ENCODE data around the gene SGSH. TPM values are rescaled to one million over a fixed set of nuclear protein-coding genes. Genes with fewer than 3 reads are reported as not detected.
A peak's percentile ranks its signal among the peaks of the same experiment; 100 is the strongest.
"Not testable (repeated sequence)": the region's sequence is repeated elsewhere in the genome, so short reads cannot be mapped to it uniquely, and the experiment has no call there.

The SGSH gene
- total RNA-seq, 1 experiment from 2014 or later: 42.8 TPM

DNA sequence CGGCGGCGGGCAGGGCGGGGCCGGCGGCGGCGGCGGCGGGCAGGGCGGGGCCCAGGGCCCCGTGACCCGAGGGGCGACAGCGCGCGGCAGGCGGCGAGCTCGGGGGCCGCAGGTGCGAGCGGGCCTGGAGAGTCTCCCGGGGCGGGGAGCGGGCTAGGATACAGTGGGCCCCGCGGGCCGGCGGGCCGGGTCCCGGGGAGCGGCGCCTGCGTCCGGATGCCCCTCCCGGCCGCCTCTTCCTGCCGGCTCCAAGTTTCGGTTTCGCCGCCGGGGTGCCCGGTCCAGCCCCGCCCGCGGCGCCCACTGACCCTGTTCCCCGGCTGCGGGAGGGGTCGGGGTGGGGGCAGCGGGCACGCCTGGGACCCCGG, 40.6 kb upstream of the SGSH start, which contains the start of gene RNF213:
Gene RNF213 (plus strand): TSS at position 62 of the 368 bp plus-strand sequence. CDS start 2,830 bp downstream, outside the sequence.
- DNase-seq: peak in 1 of 2 experiments; percentile 66

GRCh38 chr17:80260069-80260535, 40.0 kb upstream of the SGSH start:
- Histone ChIP-seq H3K4me1 (peaks cover 36% of the 10 kb centered on the region), H3K36me3 (ENCODE audit: control insufficient read depth, insufficient read depth, low read length) (no peaks in the 10 kb centered on the region), H3K9me3 (no peaks in the 10 kb centered on the region), H3K4me3 (ENCODE audit: low read depth, low read length) (peak overlapping the region; percentile 59), H3K27me3 (replicated peaks; ENCODE audit: control insufficient read depth, insufficient read depth, low read length) (no peaks in the 10 kb centered on the region)
- intact Hi-C loops (cut with micrococcal nuclease; ENCODE audit: unreplicated experiment): no loop called here
- ChIA-PET CTCF (no interaction called here), POLR2A (interaction anchor here (0.6 kb wide), 1 partner anchor 40 kb away, joined by 3 read pairs; the partner anchor contains the start of genes SGSH and SLC26A11)
- H3K4me1 Mint-ChIP-seq (ENCODE audit: low read depth, unreplicated experiment): peaks cover 26% of the 10 kb centered on the region
- peak; percentile 85 to 91 for DNase-seq
- no peak for TF ChIP-seq CTCF (IDR thresholded peaks at IDR 0.05; ENCODE audit: insufficient read depth in 1 of 2, low read depth in 1 of 2, low read length in 1 of 2, severe bottlenecking in 1 of 2, unreplicated experiment in 1 of 2)
- no peaks in the 10 kb centered on the region for H3K27me3 Mint-ChIP-seq (ENCODE audit: insufficient read depth, unreplicated experiment)
- H3K9me3 Mint-ChIP-seq (ENCODE audit: unreplicated experiment): no peaks in the 10 kb centered on the region
- H3K36me3 Mint-ChIP-seq (ENCODE audit: insufficient read depth, unreplicated experiment): peaks cover 21% of the 10 kb centered on the region
- BruUV-seq (replicated peaks): no TSS peak
- H3K27ac Mint-ChIP-seq (ENCODE audit: unreplicated experiment): peak overlapping the region; percentile 94
- H3K4me3 Mint-ChIP-seq (ENCODE audit: unreplicated experiment): peak overlapping the region; percentile 96

More for the DNA sequence above, 40.6 kb upstream of the SGSH start, which contains the start of gene RNF213:
- no peak for TF ChIP-seq CTCF (IDR thresholded peaks at IDR 0.05; ENCODE audit: insufficient read depth in 1 of 2, low read depth in 1 of 2, low read length in 1 of 2, severe bottlenecking in 1 of 2, unreplicated experiment in 1 of 2)
- H3K27me3 ChIP-seq (replicated peaks; ENCODE audit: control insufficient read depth, insufficient read depth, low read length): no peaks in the 10 kb centered on the region
- CTCF ChIA-PET: no interaction called here
- peaks cover 30% of the 10 kb centered on the region for H3K4me1 ChIP-seq
- intact Hi-C loops (cut with micrococcal nuclease; ENCODE audit: unreplicated experiment): no loop called here
- POLR2A ChIA-PET: interaction anchor here (0.6 kb wide), 1 partner anchor 41 kb away, joined by 3 read pairs; the partner anchor contains the start of genes SGSH and SLC26A11
- Mint-ChIP-seq H3K27me3 (ENCODE audit: insufficient read depth, unreplicated experiment) (no peaks in the 10 kb centered on the region), H3K9me3 (ENCODE audit: unreplicated experiment) (no peaks in the 10 kb centered on the region), H3K4me3 (ENCODE audit: unreplicated experiment) (peak within 1 kb of the TSS; percentile 96), H3K36me3 (ENCODE audit: insufficient read depth, unreplicated experiment) (peaks cover 20% of the 10 kb centered on the region), H3K27ac (ENCODE audit: unreplicated experiment) (peak within 1 kb of the TSS; percentile 94), H3K4me1 (ENCODE audit: low read depth, unreplicated experiment) (peaks cover 25% of the 10 kb centered on the region)
- H3K9me3 ChIP-seq: no peaks in the 10 kb centered on the region
- peak within 1 kb of the TSS; percentile 88 for H3K4me3 ChIP-seq (ENCODE audit: low read depth, low read length)
- 0 out of 2 replicates have a peak, but pooled peaks cover 1% of the 10 kb centered on the region for H3K36me3 ChIP-seq (ENCODE audit: control insufficient read depth, insufficient read depth, low read length)
- BruUV-seq (replicated peaks): no TSS peak

- TF ChIP-seq CTCF (IDR thresholded peaks at IDR 0.05; ENCODE audit: insufficient read depth in 1 of 2, low read depth in 1 of 2, low read length in 1 of 2, severe bottlenecking in 1 of 2, unreplicated experiment in 1 of 2): no peak
- Histone ChIP-seq H3K4me1 (peaks cover 42% of the 10 kb centered on the region), H3K36me3 (ENCODE audit: control insufficient read depth, insufficient read depth, low read length) (no peaks in the 10 kb centered on the region), H3K4me3 (ENCODE audit: low read depth, low read length) (peak overlapping the region; percentile 59), H3K27me3 (replicated peaks; ENCODE audit: control insufficient read depth, insufficient read depth, low read length) (no peaks in the 10 kb centered on the region), H3K9me3 (no peaks in the 10 kb centered on the region)
- Mint-ChIP-seq H3K4me3 (ENCODE audit: unreplicated experiment) (peak overlapping the region; percentile 96), H3K36me3 (ENCODE audit: insufficient read depth, unreplicated experiment) (peaks cover 23% of the 10 kb centered on the region), H3K27me3 (ENCODE audit: insufficient read depth, unreplicated experiment) (no peaks in the 10 kb centered on the region), H3K27ac (ENCODE audit: unreplicated experiment) (peak overlapping the region; percentile 94), H3K4me1 (ENCODE audit: low read depth, unreplicated experiment) (peaks cover 32% of the 10 kb centered on the region), H3K9me3 (ENCODE audit: unreplicated experiment) (no peaks in the 10 kb centered on the region)
- DNase-seq: no peak
- POLR2A ChIA-PET: no interaction called here
- CTCF ChIA-PET: interaction anchor here (0.6 kb wide), 1 partner anchor 1945 kb away, joined by 3 read pairs; no protein-coding TSS in a partner anchor
- BruUV-seq (replicated peaks): TSS peak; percentile 87
- intact Hi-C loops (cut with micrococcal nuclease; ENCODE audit: unreplicated experiment): no loop called here
Observed at GRCh38 chr17:80259457-80260068, 39.4 kb upstream of the SGSH start.

GRCh38 chr17:80258296-80258695, 38.2 kb upstream of the SGSH start:
- H3K9me3 ChIP-seq; H3K27me3 Mint-ChIP-seq (ENCODE audit: insufficient read depth, unreplicated experiment); BruUV-seq (replicated peaks); DNase-seq; H3K4me3 ChIP-seq (ENCODE audit: low read depth, low read length); intact Hi-C loops (cut with micrococcal nuclease; ENCODE audit: unreplicated experiment); H3K36me3 ChIP-seq (ENCODE audit: control insufficient read depth, insufficient read depth, low read length); POLR2A ChIA-PET; H3K9me3 Mint-ChIP-seq (ENCODE audit: unreplicated experiment); H3K27me3 ChIP-seq (replicated peaks; ENCODE audit: control insufficient read depth, insufficient read depth, low read length): not testable (repeated sequence)
- CTCF ChIA-PET: interaction anchor here (0.6 kb wide), 1 partner anchor 133 kb away, joined by 3 read pairs; no protein-coding TSS in a partner anchor
- peaks cover 44% of the 10 kb centered on the region for H3K4me1 ChIP-seq
- peak overlapping the region; percentile 56 for H3K27ac Mint-ChIP-seq (ENCODE audit: unreplicated experiment)
- peaks cover 39% of the 10 kb centered on the region for H3K4me1 Mint-ChIP-seq (ENCODE audit: low read depth, unreplicated experiment)
- H3K4me3 Mint-ChIP-seq (ENCODE audit: unreplicated experiment): peak overlapping the region; percentile 96
- H3K36me3 Mint-ChIP-seq (ENCODE audit: insufficient read depth, unreplicated experiment): peaks cover 20% of the 10 kb centered on the region

Data from Caco-2 (cell line).